ENCODE results near the gene IL20RA. TPM values are rescaled to one million over a fixed set of nuclear protein-coding genes. Genes with fewer than 3 reads are reported as not detected.

The IL20RA gene
- total RNA-seq, 1 donor from 2014 or later = 10.9 TPM

- H3K36me3 ChIP-seq = no peaks in the 10 kb centered on the region
- no peak overlapping the region for H3K27ac ChIP-seq
- intact Hi-C loops (cut with DNase I) = no loop called here
- no peak overlapping the region for H3K4me3 ChIP-seq
- no peak for TF ChIP-seq CTCF (IDR thresholded peaks at IDR 0.05)
- H3K4me1 ChIP-seq = no peaks in the 10 kb centered on the region
- H3K27me3 ChIP-seq (ENCODE audit: low read depth) = no peaks in the 10 kb centered on the region
- DNase-seq (no peak), ATAC-seq (no peak)
- no peaks in the 10 kb centered on the region for H3K9me3 ChIP-seq
These were observed 94.2 kb downstream of the IL20RA start for GRCh38 chr6:136950436-136951126.

Other genes with a start within 250 kb of the IL20RA start
- 5.6 TPM for gene PEX7, start 222.4 kb downstream of the IL20RA start, total RNA-seq
- not detected for gene SLC35D3, start 122.7 kb downstream of the IL20RA start, total RNA-seq
- gene IL22RA2, start 128.7 kb upstream of the IL20RA start, total RNA-seq = not detected
- gene IFNGR1, start 174.4 kb upstream of the IL20RA start, total RNA-seq = 208 TPM